ENCODE measurements around the gene OR10H5. TPM values are rescaled to one million over a fixed set of nuclear protein-coding genes. Genes with fewer than 3 reads are reported as not detected.

Gene OR10H5
- total and polyA plus RNA-seq, 2 of the 13 experiments (the other 11 are each of a cell fraction or from before 2014, with no cell fraction given), result not detected

- intact Hi-C loops (cut with micrococcal nuclease; ENCODE audit: unreplicated experiment), result no loop called here
- no peak overlapping the region for H3K4me2 ChIP-seq (ENCODE audit: low read depth, low read length)
- in situ Hi-C loops (cut with HindIII; ENCODE audit: extremely low pct_ligation_motif_present, low pct_unique_long_range_greater_than_20kb), result no loop called here
- no TSS peak for BruUV-seq (replicated peaks)
- no peaks in the 10 kb centered on the region for H3K27me3 ChIP-seq (ENCODE audit: control insufficient read depth in 1 of 2, insufficient read depth in 2 of 2, low read length in 2 of 2)
- no peak overlapping the region for H2AFZ ChIP-seq (ENCODE audit: low read length)
- POLR2A ChIA-PET, result no interaction called here
- FAIRE-seq (no peak), DNase-seq (ENCODE audit: low spot score) (no peak), ATAC-seq (no peak)
- H3K36me3 ChIP-seq (replicated peaks in 1 of 2; ENCODE audit: control insufficient read depth in 1 of 2, insufficient read depth in 2 of 2, low read length in 2 of 2), result no peaks in the 10 kb centered on the region
- CTCF ChIA-PET (ENCODE audit: low intra/inter-chr PET ratio, low total read pairs), result no interaction called here
- H3K4me1 ChIP-seq (ENCODE audit: insufficient read depth, low read length), result no peaks in the 10 kb centered on the region
- H4K20me1 ChIP-seq (ENCODE audit: insufficient read depth, low read length), result no peaks in the 10 kb centered on the region
- H3K27ac ChIP-seq (ENCODE audit: extremely low read length, insufficient read depth, low read length), result no peak overlapping the region
- WGBS (ENCODE audit: low lambda C conversion rate), result 0% methylated on average over 1 of the region's 5 CpGs
- no peak overlapping the region for H3K4me3 ChIP-seq (replicated peaks in 1 of 3; ENCODE audit: insufficient read depth in 1 of 3, low read depth in 2 of 3, low read length in 3 of 3)
- no peak overlapping the region for H3K9ac ChIP-seq (ENCODE audit: insufficient read depth, low read depth, low read length)
- no peaks in the 10 kb centered on the region for H3K9me3 ChIP-seq (ENCODE audit: low read length)
- no peaks in the 10 kb centered on the region for H3K79me2 ChIP-seq (ENCODE audit: insufficient read depth, low read length)
- TF ChIP-seq ZKSCAN1 (IDR thresholded peaks at IDR 0.05; ENCODE audit: low read length), result peak; percentile 95
- TF ChIP-seq LCORL (IDR thresholded peaks at IDR 0.05), result no peak
- no peak for TF ChIP-seq LCORL (CRISPR knock-in tag; IDR thresholded peaks at IDR 0.05)
- TF ChIP-seq ZXDC (CRISPR knock-in tag; IDR thresholded peaks at IDR 0.05), result no peak
- TF ChIP-seq ZNF589 (CRISPR knock-in tag; conservative IDR thresholded peaks at IDR 0.05), result no peak
- TF ChIP-seq ZNF574 (CRISPR knock-in tag; IDR thresholded peaks at IDR 0.05), result no peak
Measured at GRCh38 chr19:15781661-15782060, 5.8 kb upstream of the OR10H5 start.
